MM.1S (cell line): ENCODE data around the gene COBL.
A peak's percentile ranks its signal among the peaks of the same experiment; 100 is the strongest.

ENCODE experiments used
- DNase-seq: peaks from one replicate; pipeline ENCODE4 v3.0.0-alpha.2; 2015
- H2AFZ ChIP-seq: fragments of 300-600 bp; sonication (generic); 2 replicates; pipeline ENCODE4 v1.6.0; 2016; ENCODE audit warnings: antibody characterized with exemption, low read length
- H3F3A ChIP-seq: fragments of 300-600 bp; sonication (generic); 2 replicates; pipeline ENCODE4 v1.6.1; 2016; ENCODE audit warnings: mild to moderate bottlenecking, antibody characterized with exemption, low read length, moderate library complexity, mixed read lengths; ENCODE audit not compliant: insufficient read depth
- H3K27ac ChIP-seq: fragments of 300-600 bp; sonication (generic); 2 replicates; pipeline ENCODE4 v1.5.1; 2016; ENCODE audit warnings: mild to moderate bottlenecking, low read length
- H3K27me3 ChIP-seq: fragments of 300-600 bp; sonication (generic); replicated peaks from 2 replicates; pipeline ENCODE4 v1.6.0; 2016; ENCODE audit warnings: low read length; ENCODE audit not compliant: insufficient read depth
- H3K36me3 ChIP-seq: fragments of 300-600 bp; sonication (generic); replicated peaks from 2 replicates; pipeline ENCODE4 v1.6.1; 2016; ENCODE audit warnings: mild to moderate bottlenecking, low read length, mixed read lengths; ENCODE audit not compliant: insufficient read depth
- H3K4me1 ChIP-seq: fragments of 300-600 bp; sonication (generic); 2 replicates; pipeline ENCODE4 v1.6.1; 2016; ENCODE audit warnings: low read length, mixed read lengths
- H3K4me2 ChIP-seq: fragments of 300-600 bp; sonication (generic); 2 replicates; pipeline ENCODE4 v1.6.0; 2016; ENCODE audit warnings: low read depth, low read length
- H3K4me3 ChIP-seq: fragments of 300-600 bp; sonication (generic); 2 replicates; pipeline ENCODE4 v1.5.1; 2016; ENCODE audit warnings: low read length, mixed read lengths
- H3K79me2 ChIP-seq: fragments of 300-600 bp; sonication (generic); 2 replicates; pipeline ENCODE4 v1.6.1; 2016; ENCODE audit warnings: mixed run types, low read length, mixed read lengths
- H3K9ac ChIP-seq: fragments of 300-600 bp; sonication (generic); 2 replicates; pipeline ENCODE4 v1.6.1; 2016; ENCODE audit warnings: low read length, mixed read lengths
- H3K9me2 ChIP-seq: fragments of 300-600 bp; sonication (generic); replicated peaks from 2 replicates; pipeline ENCODE4 v1.6.1; 2016; ENCODE audit warnings: mild to moderate bottlenecking, low read length, mixed read lengths; ENCODE audit not compliant: insufficient read depth
- H3K9me3 ChIP-seq: fragments of 300-600 bp; sonication (generic); replicated peaks from 2 replicates; pipeline ENCODE4 v1.6.1; 2016; ENCODE audit warnings: mild to moderate bottlenecking, low read length, mixed read lengths; ENCODE audit not compliant: insufficient read depth
- H4K20me1 ChIP-seq: fragments of 300-600 bp; sonication (generic); 2 replicates; pipeline ENCODE4 v1.6.1; 2016; ENCODE audit warnings: mild to moderate bottlenecking, low read length, moderate library complexity, mixed read lengths; ENCODE audit not compliant: insufficient read depth
- CTCF ChIP-seq: fragments of 300-600 bp; sonication (generic); IDR thresholded peaks from 2 replicates; pipeline ENCODE4 v1.5.1; 2016; ENCODE audit warnings: antibody characterized with exemption, low read length, mixed read lengths
- EZH2 ChIP-seq: fragments of 300-600 bp; sonication (generic); optimal IDR thresholded peaks from 2 replicates; pipeline ENCODE3; 2017; ENCODE audit warnings: low read depth, mild to moderate bottlenecking, antibody characterized with exemption, low read length, mixed read lengths
- EZH2phosphoT487 ChIP-seq: fragments of 300-600 bp; sonication (generic); IDR thresholded peaks from 2 replicates; pipeline ENCODE4 v1.6.1; 2018; ENCODE audit warnings: antibody characterized with exemption, low read length

The COBL gene

GRCh38 chr7:51175316-51175991 lies 141.2 kb downstream of the COBL start:
- Histone ChIP-seq H3K36me3 (no peaks in the 10 kb centered on the region), H2AFZ (no peak overlapping the region), H3K4me2 (no peak overlapping the region), H3K27ac (no peak overlapping the region), H3K9me2 (no peaks in the 10 kb centered on the region), H3K9me3 (no peaks in the 10 kb centered on the region), H3K79me2 (no peaks in the 10 kb centered on the region), H3K4me3 (no peak overlapping the region), H4K20me1 (no peaks in the 10 kb centered on the region), H3K27me3 (no peaks in the 10 kb centered on the region), H3F3A (no peaks in the 10 kb centered on the region), H3K9ac (no peak overlapping the region), H3K4me1 (no peaks in the 10 kb centered on the region)
- DNase-seq: no peak
- TF ChIP-seq CTCF (no peak), EZH2 (no peak), EZH2phosphoT487 (no peak)

DNA sequence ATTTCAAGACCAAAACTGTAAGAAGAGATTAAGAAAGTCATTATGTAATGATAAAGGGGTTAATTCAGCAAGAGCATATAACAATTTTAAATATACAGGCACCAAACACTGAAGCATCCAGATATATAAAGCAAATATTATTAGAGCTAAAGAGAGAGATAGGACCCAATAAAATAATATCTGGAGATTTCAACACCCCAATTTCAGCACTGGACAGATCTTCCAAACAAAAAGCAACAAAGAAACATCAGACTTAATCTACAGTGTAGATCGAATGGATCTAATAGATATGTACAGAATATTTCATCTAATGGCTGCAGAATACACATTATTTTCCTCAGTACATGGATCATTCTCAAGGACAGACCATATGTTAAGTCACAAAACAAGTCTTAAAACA lies 151.3 kb downstream of the COBL start:
- no peak overlapping the region for H2AFZ ChIP-seq
- H3K4me2 ChIP-seq: no peak overlapping the region
- no peaks in the 10 kb centered on the region for H3K4me1 ChIP-seq
- H3K9me3 ChIP-seq: no peaks in the 10 kb centered on the region
- TF ChIP-seq EZH2: no peak
- TF ChIP-seq CTCF: no peak
- no peak for TF ChIP-seq EZH2phosphoT487
- H3K9me2 ChIP-seq: no peaks in the 10 kb centered on the region
- H4K20me1 ChIP-seq: no peaks in the 10 kb centered on the region
- no peak overlapping the region for H3K27ac ChIP-seq
- no peaks in the 10 kb centered on the region for H3K27me3 ChIP-seq
- H3K79me2 ChIP-seq: no peaks in the 10 kb centered on the region
- DNase-seq: no peak
- no peak overlapping the region for H3K4me3 ChIP-seq
- no peaks in the 10 kb centered on the region for H3F3A ChIP-seq
- H3K9ac ChIP-seq: no peak overlapping the region
- no peaks in the 10 kb centered on the region for H3K36me3 ChIP-seq

GRCh38 chr7:51162724-51163329 lies 153.8 kb downstream of the COBL start:
- no peak overlapping the region for H2AFZ ChIP-seq
- H3K4me2 ChIP-seq: no peak overlapping the region
- no peak overlapping the region for H3K4me3 ChIP-seq
- no peaks in the 10 kb centered on the region for H3K79me2 ChIP-seq
- no peaks in the 10 kb centered on the region for H3K4me1 ChIP-seq
- TF ChIP-seq EZH2: no peak
- peak; percentile 82 for TF ChIP-seq CTCF
- no peaks in the 10 kb centered on the region for H3F3A ChIP-seq
- H3K9me3 ChIP-seq: no peaks in the 10 kb centered on the region
- DNase-seq: peak; percentile 77
- no peaks in the 10 kb centered on the region for H3K27me3 ChIP-seq
- no peaks in the 10 kb centered on the region for H4K20me1 ChIP-seq
- no peak overlapping the region for H3K27ac ChIP-seq
- H3K36me3 ChIP-seq: no peaks in the 10 kb centered on the region
- no peaks in the 10 kb centered on the region for H3K9me2 ChIP-seq
- no peak overlapping the region for H3K9ac ChIP-seq
